Naive thymus-derived CD4-positive, alpha-beta T cell (primary cell): Measurements from ENCODE around the gene ACBD6. TPM values are rescaled to one million over a fixed set of nuclear protein-coding genes. Genes with fewer than 3 reads are reported as not detected.

Experiments
- ATAC-seq: fragments of 150-1000 bp; cut with Tn5 transposase; 2 replicates; pipeline ENCODE4 v1.10.0; 2021; ENCODE audit warnings: mild to moderate bottlenecking, moderate library complexity
- CTCF ChIA-PET: fragments of 350-600 bp; sonication (Branson Sonifier 250); formaldehyde crosslinking; loops from one replicate; lab custom pipeline; 2021; ENCODE audit warnings: antibody characterized with exemption; lab: Charles Lee
- POLR2A ChIA-PET: fragments of 350-600 bp; sonication (Branson Sonifier 250); formaldehyde crosslinking; loops from one replicate; lab custom pipeline; 2021; ENCODE audit warnings: antibody characterized with exemption, inconsistent platforms; lab: Charles Lee
- DNase-seq, 9 donors: peaks; one replicate each; pipeline versions ENCODE4 v3.0.0 to v3.0.0-alpha.2; 2020 to 2022; ENCODE audit warnings: mixed read lengths in 1 of 9
- H3K27ac ChIP-seq: one replicate; pipeline ENCODE4 v1.7.0; 2013; ENCODE audit warnings: mild to moderate bottlenecking, low read depth, low read length, moderate library complexity
- H3K27me3 ChIP-seq, 2 donors: one replicate each; pipeline ENCODE4 v1.7.0; 2013; ENCODE audit warnings: low read length in 2 of 2, mild to moderate bottlenecking in 2 of 2, moderate library complexity in 2 of 2; ENCODE audit not compliant: control insufficient read depth in 2 of 2, insufficient read depth in 2 of 2
- H3K36me3 ChIP-seq, 3 experiments: 1 replicate in 2 of 3; 2 replicates in 1 of 3; pipeline ENCODE4 v1.7.0; 2013; ENCODE audit warnings: low read length in 3 of 3, mild to moderate bottlenecking in 3 of 3, moderate library complexity in 1 of 3; ENCODE audit not compliant: insufficient read depth in 3 of 3, control insufficient read depth in 2 of 3
- H3K4me1 ChIP-seq, 2 donors: one replicate each; pipeline ENCODE4 v1.7.0; 2013; ENCODE audit warnings: low read length in 2 of 2, mild to moderate bottlenecking in 2 of 2, moderate library complexity in 1 of 2; ENCODE audit not compliant: control insufficient read depth in 2 of 2, insufficient read depth in 2 of 2
- H3K4me3 ChIP-seq: 2 replicates; pipeline ENCODE4 v1.7.0; 2013; ENCODE audit warnings: mild to moderate bottlenecking, low read length
- H3K9me3 ChIP-seq, 3 experiments: 1 replicate in 2 of 3; 2 replicates in 1 of 3; pipeline ENCODE4 v1.7.0; 2013; ENCODE audit warnings: low read length in 3 of 3; ENCODE audit not compliant: control insufficient read depth in 2 of 3
- H3K27ac Mint-ChIP-seq, 9 donors: one replicate each; pipeline ENCODE4 v1.8.0; 2020 to 2022; ENCODE audit warnings: mixed read lengths in 9 of 9, mild to moderate bottlenecking in 8 of 9, moderate library complexity in 5 of 9, inconsistent platforms in 2 of 9
- H3K27me3 Mint-ChIP-seq, 5 donors: one replicate each; pipeline ENCODE4 v1.8.0; 2021 to 2022; ENCODE audit warnings: mixed read lengths in 5 of 5, mild to moderate bottlenecking in 1 of 5
- H3K36me3 Mint-ChIP-seq, 5 donors: one replicate each; pipeline ENCODE4 v1.8.0; 2020 to 2022; ENCODE audit warnings: mixed read lengths in 5 of 5, mild to moderate bottlenecking in 3 of 5, inconsistent platforms in 1 of 5
- H3K4me1 Mint-ChIP-seq, 7 donors: one replicate each; pipeline ENCODE4 v1.8.0; 2020 to 2022; ENCODE audit warnings: mixed read lengths in 7 of 7, mild to moderate bottlenecking in 3 of 7, inconsistent platforms in 1 of 7
- H3K4me3 Mint-ChIP-seq, 10 donors: one replicate each; pipeline ENCODE4 v1.8.0; 2020 to 2022; ENCODE audit warnings: mild to moderate bottlenecking in 10 of 10, mixed read lengths in 10 of 10, moderate library complexity in 6 of 10, inconsistent platforms in 2 of 10
- H3K9me3 Mint-ChIP-seq, 11 donors: one replicate each; pipeline ENCODE4 v1.8.0; 2020 to 2022; ENCODE audit warnings: mixed read lengths in 11 of 11, mild to moderate bottlenecking in 4 of 11, inconsistent platforms in 1 of 11, moderate library complexity in 1 of 11
- intact Hi-C, 2 donors: fragments of 100-400 bp; cut with micrococcal nuclease; formaldehyde crosslinking; loops; one replicate each; pipeline ENCODE4 v1.15.1; 2023
- polyA plus RNA-seq, 2 donors: library from polyadenylated mRNA; unstranded; fragments of 300-500 nt; fragmentation: Illumina TruSeq; gene quantifications; one replicate each; pipeline ENCODE4 v1.2.3, GENCODE V29; 2021
- total RNA-seq, 6 experiments: library from RNA in 5 of 6; stranded (reverse) in 5 of 6; gene quantifications; 1 replicate in 5 of 6; 2 replicates in 1 of 6; pipeline ENCODE4 v1.2.3 and lab custom pipeline; 2021 to 2026

Gene ACBD6
- total and polyA plus RNA-seq, 7 experiments from 2014 or later = 44.2 to 75.7 (median 47.3) TPM

DNA sequence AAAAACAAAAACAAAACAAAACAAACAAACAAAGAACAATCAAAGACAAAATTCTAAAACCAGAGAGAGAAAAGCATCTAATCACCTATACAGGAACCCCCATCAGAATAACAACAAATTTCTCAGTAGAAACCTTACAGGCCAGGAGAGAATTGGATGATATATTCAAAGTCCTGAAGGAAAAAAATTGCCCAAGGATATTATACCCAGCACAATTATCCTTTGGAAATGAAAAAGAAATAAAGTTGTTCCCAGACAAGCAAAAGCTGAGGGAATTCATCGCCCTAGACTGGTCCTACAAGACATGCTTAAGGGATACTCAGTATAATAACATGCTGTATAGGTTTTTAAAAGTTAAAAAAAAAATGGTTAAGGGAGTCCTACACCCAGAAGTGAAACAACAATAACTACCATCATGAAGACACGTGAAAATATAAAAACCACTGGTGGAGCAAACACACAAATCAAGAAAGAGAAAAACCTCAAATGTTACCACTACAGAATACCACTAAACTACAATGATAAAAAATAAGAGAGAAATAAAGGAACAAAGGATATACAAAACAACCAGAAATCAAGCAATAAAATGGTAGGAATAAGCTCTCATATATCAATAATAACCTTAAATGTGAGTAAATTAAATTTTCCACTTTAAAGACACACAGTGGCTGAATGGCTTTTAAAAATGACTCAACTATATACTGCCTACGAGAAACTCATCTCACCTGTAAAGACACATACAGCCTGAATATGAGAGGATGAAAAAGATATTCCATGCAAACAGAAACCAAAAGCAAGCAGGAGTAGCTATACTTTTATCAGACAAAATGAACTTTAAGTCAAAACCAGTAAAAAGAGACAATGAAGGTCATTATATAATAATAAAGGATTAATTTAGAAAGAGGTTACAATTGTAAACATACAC, 121.9 kb downstream of the ACBD6 start:
- Mint-ChIP-seq H3K4me1 (peaks cover 2 to 23% (median 9%) of the 10 kb centered on the region in 7 donors), H3K27me3 (no peaks in the 10 kb centered on the region), H3K4me3 (peak overlapping the region in 1 of 10 donors; percentile 38), H3K36me3 (peaks cover 29 to 85% (median 79%) of the 10 kb centered on the region in 5 donors), H3K9me3 (peaks cover 19 to 88% (median 63%) of the 10 kb centered on the region in 11 donors), H3K27ac (peak overlapping the region in 1 of 9 donors; percentile 32)
- Histone ChIP-seq H3K4me3 (no peak overlapping the region), H3K27me3 (no peaks in the 10 kb centered on the region), H3K9me3 (peaks cover 0 to 29% (median 11%) of the 10 kb centered on the region in 3 experiments), H3K36me3 (no peaks in the 10 kb centered on the region), H3K27ac (no peak overlapping the region), H3K4me1 (no peaks in the 10 kb centered on the region)
- ChIA-PET POLR2A (no interaction called here), CTCF (no interaction called here)
- ATAC-seq (no peak), DNase-seq (no peak)
- intact Hi-C loops = no loop called here

DNA sequence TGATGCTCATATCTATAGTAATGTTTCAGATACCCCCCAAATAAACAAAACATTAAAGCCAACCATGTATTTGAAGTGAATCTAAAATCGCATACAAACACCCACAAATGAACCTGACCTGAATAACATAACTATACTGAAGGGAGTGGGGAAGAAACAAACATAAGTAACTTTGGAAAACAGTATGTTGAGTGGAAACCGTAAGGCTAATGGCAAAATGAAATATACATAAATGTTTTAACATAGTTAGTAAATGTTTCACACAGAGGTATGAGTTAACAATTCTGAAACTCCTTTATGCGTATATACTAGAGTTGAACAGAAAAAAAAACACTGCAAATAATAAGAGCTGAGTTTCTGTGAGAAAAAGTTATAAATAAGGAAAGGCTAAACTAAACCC, 125.6 kb downstream of the ACBD6 start:
- H3K36me3 ChIP-seq = no peaks in the 10 kb centered on the region
- Mint-ChIP-seq H3K27me3 (no peaks in the 10 kb centered on the region), H3K4me1 (peaks cover under 1 to 25% (median 8%) of the 10 kb centered on the region in 7 donors), H3K36me3 (peaks cover 10 to 54% (median 48%) of the 10 kb centered on the region in 5 donors), H3K27ac (no peak overlapping the region), H3K4me3 (peak overlapping the region in 1 of 10 donors; percentile 29), H3K9me3 (peaks cover 4 to 52% (median 33%) of the 10 kb centered on the region in 11 donors)
- H3K9me3 ChIP-seq = peaks cover 0 to 24% (median 4%) of the 10 kb centered on the region in 3 experiments
- no peaks in the 10 kb centered on the region for H3K27me3 ChIP-seq
- no peaks in the 10 kb centered on the region for H3K4me1 ChIP-seq
- DNase-seq (no peak), ATAC-seq (no peak)
- CTCF ChIA-PET = no interaction called here
- intact Hi-C loops = no loop called here
- H3K27ac ChIP-seq = no peak overlapping the region
- no peak overlapping the region for H3K4me3 ChIP-seq
- POLR2A ChIA-PET = interaction anchor here (0.8 kb wide), 1 partner anchor 14 kb away, joined by 5 read pairs; no protein-coding TSS in a partner anchor

DNA sequence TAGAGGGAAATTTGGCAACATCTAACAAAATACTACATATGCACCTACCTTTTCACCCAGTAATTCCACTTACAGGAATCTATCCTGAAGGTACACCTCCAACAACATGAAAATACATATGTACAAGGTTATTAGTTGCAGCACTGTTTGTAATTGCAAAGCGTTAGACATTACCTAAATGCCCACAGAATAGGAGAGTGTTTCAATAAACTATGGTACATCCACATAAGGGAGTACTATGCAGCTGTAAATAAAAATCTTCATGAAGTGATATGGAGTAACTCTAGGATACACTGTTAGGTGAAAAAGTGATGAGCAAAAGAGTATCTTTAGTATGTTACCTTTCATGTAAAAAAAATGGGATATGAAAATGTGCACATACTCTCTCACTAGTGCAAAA, 126.1 kb downstream of the ACBD6 start:
- CTCF ChIA-PET = interaction anchor here (1.0 kb wide), 1 partner anchor 179 kb away, joined by 3 read pairs; no protein-coding TSS in a partner anchor
- no peak for DNase-seq

DNA sequence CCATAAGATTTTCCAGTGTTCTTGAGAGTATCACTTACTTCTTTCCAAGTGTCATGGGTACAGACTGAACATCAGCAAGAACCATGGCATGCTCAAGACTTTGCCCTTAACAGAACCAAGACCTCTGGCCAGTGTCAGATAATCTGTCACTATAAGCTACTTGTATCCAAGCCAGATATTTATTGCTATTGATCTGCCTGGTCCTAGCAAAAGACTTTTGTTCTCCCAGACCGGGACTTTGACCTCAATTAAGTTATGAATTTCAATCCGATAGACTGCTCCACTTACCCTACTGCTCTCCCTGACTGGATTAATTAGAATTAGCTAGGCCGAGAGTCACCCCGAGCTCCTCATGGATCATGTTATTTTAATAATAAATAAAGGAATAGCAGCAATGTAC, 129.6 kb downstream of the ACBD6 start:
- Histone ChIP-seq H3K4me3 (no peak overlapping the region), H3K36me3 (no peaks in the 10 kb centered on the region), H3K27ac (no peak overlapping the region), H3K4me1 (no peaks in the 10 kb centered on the region), H3K9me3 (no peaks in the 10 kb centered on the region), H3K27me3 (no peaks in the 10 kb centered on the region)
- Mint-ChIP-seq H3K9me3 (peaks cover 0 to 17% (median 9%) of the 10 kb centered on the region in 11 donors), H3K4me3 (no peak overlapping the region), H3K4me1 (peaks cover 0 to 30% (median 13%) of the 10 kb centered on the region in 7 donors), H3K36me3 (peaks cover 0 to 49% (median 34%) of the 10 kb centered on the region in 5 donors), H3K27me3 (no peaks in the 10 kb centered on the region), H3K27ac (no peak overlapping the region)
- intact Hi-C loops = no loop called here
- POLR2A ChIA-PET = no interaction called here
- no peak for ATAC-seq
- no peak for DNase-seq
- CTCF ChIA-PET = no interaction called here

More for the DNA sequence above, 126.1 kb downstream of the ACBD6 start:
- no peak overlapping the region for H3K27ac ChIP-seq
- no peak overlapping the region for H3K4me3 ChIP-seq
- Mint-ChIP-seq H3K9me3 (peaks cover 4 to 47% (median 32%) of the 10 kb centered on the region in 11 donors), H3K36me3 (peaks cover 10 to 58% (median 47%) of the 10 kb centered on the region in 5 donors), H3K27me3 (no peaks in the 10 kb centered on the region), H3K27ac (no peak overlapping the region), H3K4me3 (peak overlapping the region in 1 of 10 donors; percentile 29), H3K4me1 (peaks cover 0 to 30% (median 13%) of the 10 kb centered on the region in 7 donors)
- intact Hi-C loops = no loop called here
- H3K27me3 ChIP-seq = no peaks in the 10 kb centered on the region
- no peaks in the 10 kb centered on the region for H3K4me1 ChIP-seq
- no peak for ATAC-seq
- no peaks in the 10 kb centered on the region for H3K36me3 ChIP-seq
- peaks cover 0 to 21% (median 4%) of the 10 kb centered on the region in 3 experiments for H3K9me3 ChIP-seq
- POLR2A ChIA-PET = no interaction called here

DNA sequence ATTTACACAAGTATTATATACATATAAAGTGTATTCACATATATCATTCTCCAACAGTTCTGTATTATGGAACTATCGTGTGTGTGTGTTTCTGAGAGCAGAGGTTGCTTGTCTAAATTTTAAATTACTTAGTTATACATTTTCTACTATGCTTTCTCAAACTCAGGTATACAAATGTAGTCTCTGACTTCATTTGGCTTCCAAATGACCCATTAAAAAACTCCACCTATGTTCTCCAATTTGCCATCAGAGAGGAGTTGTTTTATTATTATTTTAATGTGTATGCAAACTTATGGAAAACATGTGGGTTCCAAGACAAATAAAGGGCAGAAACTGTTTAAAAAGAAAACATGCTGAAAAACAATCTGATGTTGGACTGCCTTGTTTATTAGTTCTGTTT, 131.8 kb downstream of the ACBD6 start:
- Mint-ChIP-seq H3K36me3 (peaks cover 0 to 39% (median 20%) of the 10 kb centered on the region in 5 donors), H3K27me3 (no peaks in the 10 kb centered on the region), H3K9me3 (peaks cover 0 to 2% (median 0%) of the 10 kb centered on the region in 11 donors), H3K4me3 (no peak overlapping the region), H3K27ac (no peak overlapping the region), H3K4me1 (peaks cover 0 to 29% (median 12%) of the 10 kb centered on the region in 7 donors)
- Histone ChIP-seq H3K36me3 (no peaks in the 10 kb centered on the region), H3K27ac (no peak overlapping the region), H3K4me1 (no peaks in the 10 kb centered on the region), H3K4me3 (no peak overlapping the region), H3K9me3 (no peaks in the 10 kb centered on the region), H3K27me3 (no peaks in the 10 kb centered on the region)
- ChIA-PET POLR2A (no interaction called here), CTCF (no interaction called here)
- no peak for DNase-seq
- intact Hi-C loops = no loop called here
- ATAC-seq = no peak

DNA sequence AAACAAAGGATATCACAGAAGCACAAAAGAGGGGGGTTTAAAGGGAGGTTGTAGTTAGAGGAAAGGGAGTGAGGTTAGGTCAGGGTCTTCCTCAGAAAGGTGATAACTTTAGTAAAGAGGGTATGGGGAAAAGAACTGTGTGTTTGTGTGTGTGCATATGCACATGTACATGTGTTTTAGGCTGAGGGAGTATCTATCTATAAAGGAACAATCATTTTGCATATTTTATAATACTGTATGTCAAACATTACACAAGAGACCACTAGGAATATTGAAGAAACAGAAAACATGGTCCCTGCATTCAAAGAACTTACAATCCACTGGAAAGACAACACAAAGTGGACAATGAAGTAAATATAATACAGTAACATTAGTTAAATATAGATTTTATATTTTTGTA, 132.2 kb downstream of the ACBD6 start:
- CTCF ChIA-PET = no interaction called here
- ATAC-seq (no peak), DNase-seq (no peak)
- intact Hi-C loops = no loop called here
- peaks cover 0 to 40% (median 20%) of the 10 kb centered on the region in 5 donors for H3K36me3 Mint-ChIP-seq
- no peaks in the 10 kb centered on the region for H3K9me3 ChIP-seq
- H3K27ac Mint-ChIP-seq = peak overlapping the region in 1 of 9 donors; percentile 67
- no peaks in the 10 kb centered on the region for H3K27me3 Mint-ChIP-seq
- H3K4me1 ChIP-seq = no peaks in the 10 kb centered on the region
- H3K4me1 Mint-ChIP-seq = peaks cover 0 to 28% (median 13%) of the 10 kb centered on the region in 7 donors
- no peaks in the 10 kb centered on the region for H3K27me3 ChIP-seq
- H3K9me3 Mint-ChIP-seq = peaks cover 0 to 2% (median 0%) of the 10 kb centered on the region in 11 donors
- H3K36me3 ChIP-seq = no peaks in the 10 kb centered on the region
- POLR2A ChIA-PET = no interaction called here
- no peak overlapping the region for H3K4me3 Mint-ChIP-seq
- no peak overlapping the region for H3K27ac ChIP-seq
- no peak overlapping the region for H3K4me3 ChIP-seq
